GM12878 (cell line): ENCODE data around the gene PLAGL2. TPM values are rescaled to one million over a fixed set of nuclear protein-coding genes. Genes with fewer than 3 reads are reported as not detected.

Experiments used
- BACH1 ChIP-seq: fragments of 450-650 bp; IDR thresholded peaks from 2 replicates; pipeline ENCODE4 v1.6.1; 2017; ENCODE audit warnings: mild to moderate bottlenecking, borderline replicate concordance
- BHLHE40 ChIP-seq, 2 experiments: fragments of 450-650 bp in 1 of 2; IDR thresholded peaks; 2 replicates each; pipeline ENCODE4 v1.6.1; 2011 to 2017; ENCODE audit warnings: low read depth in 2 of 2, borderline replicate concordance in 1 of 2, improper control_type of control experiment in 1 of 2, low read length in 1 of 2, mild to moderate bottlenecking in 1 of 2
- CBX5 ChIP-seq: sonication (generic); IDR thresholded peaks from 2 replicates; pipeline ENCODE4 v1.6.1; 2016; ENCODE audit warnings: low read depth, moderate library complexity, mild to moderate bottlenecking, inconsistent platforms
- CHD1 ChIP-seq: IDR thresholded peaks from 2 replicates; pipeline ENCODE4 v1.6.1; 2012; ENCODE audit warnings: low read depth, low read length, improper control_type of control experiment
- CHD4 ChIP-seq: fragments of 200-600 bp; sonication (generic); IDR thresholded peaks from 2 replicates; pipeline ENCODE4 v1.6.1; 2016; ENCODE audit warnings: mild to moderate bottlenecking
- EED ChIP-seq: sonication (generic); IDR thresholded peaks from 2 replicates; pipeline ENCODE4 v1.6.1; 2016; ENCODE audit warnings: antibody characterized with exemption, low read depth
- HDGF ChIP-seq: fragments of 450-650 bp; IDR thresholded peaks from 2 replicates; pipeline ENCODE4 v1.6.1; 2016; ENCODE audit warnings: antibody characterized with exemption
- JUNB ChIP-seq: IDR thresholded peaks from 2 replicates; pipeline ENCODE4 v1.6.1; 2016; ENCODE audit warnings: antibody characterized with exemption, mild to moderate bottlenecking
- KLF5 ChIP-seq: fragments of 450-650 bp; IDR thresholded peaks from 2 replicates; pipeline ENCODE4 v1.6.1; 2014; ENCODE audit warnings: mild to moderate bottlenecking; ENCODE audit not compliant: partially characterized antibody
- LARP7 ChIP-seq: fragments of 450-650 bp; IDR thresholded peaks from 2 replicates; pipeline ENCODE4 v1.6.1; 2017; ENCODE audit warnings: mild to moderate bottlenecking
- NFIC ChIP-seq: IDR thresholded peaks from 2 replicates; pipeline ENCODE4 v1.6.1; 2012; ENCODE audit warnings: low read depth, mild to moderate bottlenecking, inconsistent platforms, low read length, moderate library complexity
- NR2C1 ChIP-seq: fragments of 450-650 bp; IDR thresholded peaks from 2 replicates; pipeline ENCODE4 v1.6.1; 2017; ENCODE audit warnings: antibody characterized with exemption, mild to moderate bottlenecking, moderate library complexity
- NR2F1 ChIP-seq: fragments of 450-650 bp; conservative IDR thresholded peaks from 2 replicates; pipeline ENCODE4 v1.6.1; 2017; ENCODE audit warnings: mild to moderate bottlenecking
- PAX8 ChIP-seq: fragments of 450-650 bp; IDR thresholded peaks from 2 replicates; pipeline ENCODE4 v1.6.1; 2017; ENCODE audit warnings: mild to moderate bottlenecking, moderate library complexity
- POLR2AphosphoS2 ChIP-seq: IDR thresholded peaks from 2 replicates; pipeline ENCODE4 v1.6.1; 2011; ENCODE audit warnings: low read depth, mild to moderate bottlenecking, low read length, improper control_type of control experiment, moderate library complexity
- POU2F2 ChIP-seq: IDR thresholded peaks from 3 replicates; pipeline ENCODE4 v1.6.1; 2011; ENCODE audit warnings: low read depth, mild to moderate bottlenecking, low read length, borderline replicate concordance
- RELA ChIP-seq: fragments of 450-650 bp; IDR thresholded peaks from 2 replicates; pipeline ENCODE4 v1.8.0; 2014; ENCODE audit warnings: borderline replicate concordance; ENCODE audit not compliant: partially characterized antibody
- SMAD1 ChIP-seq: fragments of 450-650 bp; IDR thresholded peaks from 2 replicates; pipeline ENCODE4 v1.6.1; 2018; ENCODE audit warnings: mild to moderate bottlenecking, low read depth; ENCODE audit not compliant: partially characterized antibody
- SPI1 ChIP-seq: IDR thresholded peaks from 2 replicates; pipeline ENCODE4 v1.6.1; 2011; ENCODE audit warnings: low read depth, mild to moderate bottlenecking, low read length, moderate library complexity, borderline replicate concordance; ENCODE audit not compliant: insufficient read depth
- SREBF2 ChIP-seq: IDR thresholded peaks from 2 replicates; pipeline ENCODE4 v1.6.1; 2012; ENCODE audit warnings: mild to moderate bottlenecking, low read length
- SRF ChIP-seq, 2 experiments: IDR thresholded peaks; 2 replicates each; pipeline ENCODE4 v1.6.1; 2011; ENCODE audit warnings: low read depth in 2 of 2, low read length in 2 of 2, mild to moderate bottlenecking in 1 of 2, moderate library complexity in 1 of 2
- SUPT20H ChIP-seq: IDR thresholded peaks from 2 replicates; pipeline ENCODE4 v1.6.1; 2011; ENCODE audit warnings: low read depth, mild to moderate bottlenecking, low read length, moderate library complexity, borderline replicate concordance; ENCODE audit not compliant: control insufficient read depth
- TCF12 ChIP-seq: IDR thresholded peaks from 2 replicates; pipeline ENCODE4 v1.6.1; 2011; ENCODE audit warnings: low read depth, mild to moderate bottlenecking, low read length
- TCF3 ChIP-seq: IDR thresholded peaks from 2 replicates; pipeline ENCODE4 v1.6.1; 2012; ENCODE audit warnings: low read depth, mild to moderate bottlenecking, low read length, borderline replicate concordance; ENCODE audit not compliant: insufficient read depth
- ZBED1 ChIP-seq: IDR thresholded peaks from 2 replicates; pipeline ENCODE4 v1.6.1; 2016; ENCODE audit warnings: borderline replicate concordance
- ZNF384 ChIP-seq: IDR thresholded peaks from 2 replicates; pipeline ENCODE4 v1.6.1; 2012; ENCODE audit warnings: low read depth, mild to moderate bottlenecking, low read length, improper control_type of control experiment, borderline replicate concordance
- polyA plus RNA-seq, 11 experiments: library from polyadenylated mRNA; depleted of rRNA in 4 of 11; unstranded in 6 of 11; stranded (reverse) in 5 of 11; fragments of >200 nt; fragmentation: Nextera tagmentation in 4 of 11; fragmentation: Illumina TruSeq in 1 of 11; extraction: Ambion mirVana in 4 of 11; extraction: Trizol in 1 of 11; gene quantifications; 1 replicate in 1 of 11; 2 replicates in 10 of 11; pipeline versions ENCODE4 v1.2.1 to v1.2.3, GENCODE V29; 2011 to 2016; ENCODE audit warnings: inconsistent platforms in 2 of 11, missing spikeins in 2 of 11, low read depth in 1 of 11
- total RNA-seq, 4 experiments: library from RNA; depleted of rRNA in 3 of 4; stranded (reverse); fragments of >200 nt in 3 of 4; fragmentation: Illumina TruSeq in 1 of 4; extraction: Trizol in 1 of 4; gene quantifications; 2 replicates each; pipeline versions ENCODE4 v1.2.1 to v1.2.3, GENCODE V29; 2013 to 2021
- TF ChIP-seq, protein P1 (sequence below): IDR thresholded peaks from 2 replicates; pipeline ENCODE4 v1.6.1; 2011; ENCODE audit warnings: mild to moderate bottlenecking, low read depth, low read length, moderate library complexity; ENCODE audit not compliant: insufficient replicate concordance

The PLAGL2 gene
- total and polyA plus RNA-seq, 10 of the 15 experiments (the other 5 are each of a cell fraction or from before 2014, with no cell fraction given), result 4.4 to 32.3 (median 13.3) TPM

DNA sequence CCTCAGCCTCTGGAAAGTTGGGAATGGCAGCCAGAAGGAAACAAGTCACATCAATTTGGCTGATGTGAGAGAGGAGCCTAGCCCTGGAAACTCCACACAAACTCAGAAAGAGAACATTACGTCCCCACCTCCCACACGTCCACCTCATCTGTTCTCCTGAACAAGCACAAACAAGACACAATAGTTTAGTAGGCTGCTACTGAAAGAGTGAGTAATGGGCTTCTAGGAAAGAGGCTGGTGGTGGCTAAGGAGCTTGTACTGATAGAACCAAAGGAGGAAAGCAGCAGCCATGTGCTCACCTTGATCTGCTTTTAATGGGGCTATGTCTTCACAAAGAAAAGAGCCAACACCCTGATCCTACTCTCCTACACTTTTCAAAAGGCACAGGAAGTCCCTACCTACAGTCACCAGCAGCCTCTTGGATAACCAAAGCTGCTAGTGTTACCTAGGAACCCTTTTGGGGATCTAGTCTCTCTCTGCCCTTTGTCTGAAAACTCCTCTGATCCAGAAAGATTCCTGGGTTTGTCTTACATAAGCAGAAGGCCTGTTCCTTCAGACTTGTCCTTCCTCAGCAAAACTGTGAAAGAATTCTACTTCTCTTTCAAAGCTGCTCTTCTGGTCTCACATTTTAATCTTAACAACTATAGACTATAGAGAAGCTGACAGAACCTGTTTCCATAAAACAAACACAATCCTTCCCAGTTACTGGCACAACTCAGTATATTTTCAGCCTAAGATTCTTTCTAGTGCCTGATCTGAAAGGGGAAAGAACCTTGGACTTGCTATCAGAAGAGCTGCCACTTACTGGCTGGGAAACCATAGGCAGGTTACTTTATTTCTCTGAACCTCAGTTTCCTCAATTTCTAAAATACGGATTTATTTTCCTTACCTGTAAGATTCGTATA, 3.1 kb downstream of the PLAGL2 start (continued):
- TF ChIP-seq CHD4, result no peak
- TF ChIP-seq HDGF, result no peak
- TF ChIP-seq RELA, result no peak
- TF ChIP-seq POU2F2, result no peak
- no peak for TF ChIP-seq CHD1
- TF ChIP-seq BACH1, result no peak
- no peak for TF ChIP-seq NR2C1
- TF ChIP-seq TCF3, result no peak
- no peak for TF ChIP-seq SREBF2
- peak; percentile 73 for TF ChIP-seq EED
- TF ChIP-seq KLF5, result no peak
- no peak for TF ChIP-seq ZBED1
- TF ChIP-seq, protein P1, sequence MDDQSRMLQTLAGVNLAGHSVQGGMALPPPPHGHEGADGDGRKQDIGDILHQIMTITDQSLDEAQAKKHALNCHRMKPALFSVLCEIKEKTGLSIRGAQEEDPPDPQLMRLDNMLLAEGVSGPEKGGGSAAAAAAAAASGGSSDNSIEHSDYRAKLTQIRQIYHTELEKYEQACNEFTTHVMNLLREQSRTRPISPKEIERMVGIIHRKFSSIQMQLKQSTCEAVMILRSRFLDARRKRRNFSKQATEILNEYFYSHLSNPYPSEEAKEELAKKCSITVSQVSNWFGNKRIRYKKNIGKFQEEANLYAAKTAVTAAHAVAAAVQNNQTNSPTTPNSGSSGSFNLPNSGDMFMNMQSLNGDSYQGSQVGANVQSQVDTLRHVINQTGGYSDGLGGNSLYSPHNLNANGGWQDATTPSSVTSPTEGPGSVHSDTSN, result no peak
- no peak for TF ChIP-seq SMAD1
- no peak for TF ChIP-seq SUPT20H
- TF ChIP-seq NFIC, result peak; percentile 28; the same call in 1 of the 2 replicates
- TF ChIP-seq SPI1, result no peak
- no peak for TF ChIP-seq SRF (IDR thresholded peaks at IDR 0.05; ENCODE audit: low read depth in 2 of 2, low read length in 2 of 2)
- TF ChIP-seq LARP7, result no peak
- no peak for TF ChIP-seq NR2F1
- TF ChIP-seq CBX5, result no peak
- TF ChIP-seq ZNF384, result no peak
- no peak for TF ChIP-seq TCF12
- no peak for TF ChIP-seq POLR2AphosphoS2
- TF ChIP-seq JUNB, result no peak; the same call in 1 of the 2 replicates
- TF ChIP-seq PAX8, result no peak
- no peak for TF ChIP-seq BHLHE40 (IDR thresholded peaks at IDR 0.05; ENCODE audit: borderline replicate concordance in 1 of 2, low read depth in 2 of 2, low read length in 1 of 2)
